ENCODE results near the gene KIAA0825. TPM values are rescaled to one million over a fixed set of nuclear protein-coding genes. Genes with fewer than 3 reads are reported as not detected.

Gene KIAA0825
- total RNA-seq, 1 experiment from 2014 or later = 1.8 TPM

- DNase-seq (ENCODE audit: low read depth) = no peak
These were observed 309.3 kb downstream of the KIAA0825 start for GRCh38 chr5:94309141-94309540.

GRCh38 chr5:94308442-94308841 lies 310.0 kb downstream of the KIAA0825 start:
- no peak for DNase-seq (ENCODE audit: low read depth)

- DNase-seq (ENCODE audit: low read depth) = no peak
These were observed 314.3 kb downstream of the KIAA0825 start for GRCh38 chr5:94304146-94304545.

GRCh38 chr5:94288937-94289336 lies 329.5 kb downstream of the KIAA0825 start:
- no peak for DNase-seq (ENCODE audit: low read depth)

GRCh38 chr5:94285984-94286383 lies 332.4 kb downstream of the KIAA0825 start:
- DNase-seq (ENCODE audit: low read depth) = no peak

- DNase-seq (ENCODE audit: low read depth) = no peak
These were observed 335.3 kb downstream of the KIAA0825 start for GRCh38 chr5:94283093-94283492.

GRCh38 chr5:94281236-94281801 lies 337.1 kb downstream of the KIAA0825 start:
- DNase-seq (ENCODE audit: low read depth) = no peak

- no peak for DNase-seq (ENCODE audit: low read depth)
These were observed 341.7 kb downstream of the KIAA0825 start for GRCh38 chr5:94276751-94277150.

GRCh38 chr5:94276048-94276447 lies 342.4 kb downstream of the KIAA0825 start:
- DNase-seq (ENCODE audit: low read depth) = no peak

GRCh38 chr5:94274707-94275106 lies 343.7 kb downstream of the KIAA0825 start:
- DNase-seq (ENCODE audit: low read depth) = no peak

- no peak for DNase-seq (ENCODE audit: low read depth)
These were observed 350.2 kb downstream of the KIAA0825 start for GRCh38 chr5:94268226-94268625.

GRCh38 chr5:94267350-94267899 lies 351.0 kb downstream of the KIAA0825 start:
- DNase-seq (ENCODE audit: low read depth) = no peak

GRCh38 chr5:94266170-94266569 lies 352.2 kb downstream of the KIAA0825 start:
- no peak for DNase-seq (ENCODE audit: low read depth)

- DNase-seq (ENCODE audit: low read depth) = no peak
These were observed 355.3 kb downstream of the KIAA0825 start for GRCh38 chr5:94263068-94263467.

- no peak for DNase-seq (ENCODE audit: low read depth)
These were observed 358.3 kb downstream of the KIAA0825 start for GRCh38 chr5:94260096-94260495.

- no peak for DNase-seq (ENCODE audit: low read depth)
These were observed 364.2 kb downstream of the KIAA0825 start for GRCh38 chr5:94254214-94254613.

- no peak for DNase-seq (ENCODE audit: low read depth)
These were observed 367.4 kb downstream of the KIAA0825 start for GRCh38 chr5:94250985-94251384.

GRCh38 chr5:94249430-94249829 lies 369.0 kb downstream of the KIAA0825 start:
- no peak for DNase-seq (ENCODE audit: low read depth)

- no peak for DNase-seq (ENCODE audit: low read depth)
These were observed 370.1 kb downstream of the KIAA0825 start for GRCh38 chr5:94248175-94248875.

GRCh38 chr5:94245608-94246007 lies 372.8 kb downstream of the KIAA0825 start:
- no peak for DNase-seq (ENCODE audit: low read depth)

GRCh38 chr5:94244921-94245320 lies 373.5 kb downstream of the KIAA0825 start:
- DNase-seq (ENCODE audit: low read depth) = no peak

- DNase-seq (ENCODE audit: low read depth) = peak; percentile 23
These were observed 374.8 kb downstream of the KIAA0825 start for GRCh38 chr5:94243612-94244011.

- peak; percentile 32 for DNase-seq (ENCODE audit: low read depth)
These were observed 377.3 kb downstream of the KIAA0825 start for GRCh38 chr5:94240993-94241651.
